OCI-LY7 (cell line): Measurements from ENCODE around the gene C4orf50.

Experiments
- EZH2phosphoT487 ChIP-seq: fragments of 200-600 bp; sonication (generic); IDR thresholded peaks from 2 replicates; pipeline ENCODE4 v1.6.1; 2018; ENCODE audit warnings: low read depth, borderline replicate concordance, mild to moderate bottlenecking, mixed run types, antibody characterized with exemption, low read length, moderate library complexity, mixed read lengths
- TF ChIP-seq, protein P1 (sequence below): fragments of 200-600 bp; sonication (generic); conservative IDR thresholded peaks from 2 replicates; pipeline ENCODE4 v1.5.1; 2014; ENCODE audit warnings: mild to moderate bottlenecking, antibody characterized with exemption, low read length, moderate library complexity, mixed read lengths

DNA sequence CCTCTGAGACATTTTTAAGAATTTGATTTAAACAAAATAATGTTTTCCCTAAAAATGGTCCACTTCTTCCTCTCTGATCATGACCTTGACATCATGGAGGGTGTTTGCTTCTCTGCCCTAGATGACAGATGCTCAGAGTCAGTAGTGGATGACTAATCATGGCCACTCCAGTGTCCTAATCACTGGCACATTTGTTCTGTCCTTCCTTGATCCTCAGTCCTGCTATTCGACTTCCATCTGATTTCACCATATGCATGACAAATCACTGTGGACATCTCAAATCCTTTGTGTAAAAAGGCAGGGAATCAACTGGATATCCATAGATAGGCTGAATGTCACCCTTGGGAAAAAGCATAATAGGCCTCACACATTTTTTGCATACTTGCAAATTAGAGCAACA, 134.3 kb downstream of the C4orf50 start:
- TF ChIP-seq, protein P1, sequence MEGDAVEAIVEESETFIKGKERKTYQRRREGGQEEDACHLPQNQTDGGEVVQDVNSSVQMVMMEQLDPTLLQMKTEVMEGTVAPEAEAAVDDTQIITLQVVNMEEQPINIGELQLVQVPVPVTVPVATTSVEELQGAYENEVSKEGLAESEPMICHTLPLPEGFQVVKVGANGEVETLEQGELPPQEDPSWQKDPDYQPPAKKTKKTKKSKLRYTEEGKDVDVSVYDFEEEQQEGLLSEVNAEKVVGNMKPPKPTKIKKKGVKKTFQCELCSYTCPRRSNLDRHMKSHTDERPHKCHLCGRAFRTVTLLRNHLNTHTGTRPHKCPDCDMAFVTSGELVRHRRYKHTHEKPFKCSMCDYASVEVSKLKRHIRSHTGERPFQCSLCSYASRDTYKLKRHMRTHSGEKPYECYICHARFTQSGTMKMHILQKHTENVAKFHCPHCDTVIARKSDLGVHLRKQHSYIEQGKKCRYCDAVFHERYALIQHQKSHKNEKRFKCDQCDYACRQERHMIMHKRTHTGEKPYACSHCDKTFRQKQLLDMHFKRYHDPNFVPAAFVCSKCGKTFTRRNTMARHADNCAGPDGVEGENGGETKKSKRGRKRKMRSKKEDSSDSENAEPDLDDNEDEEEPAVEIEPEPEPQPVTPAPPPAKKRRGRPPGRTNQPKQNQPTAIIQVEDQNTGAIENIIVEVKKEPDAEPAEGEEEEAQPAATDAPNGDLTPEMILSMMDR: no peak
- TF ChIP-seq EZH2phosphoT487: no peak
